Testis (tissue), 2 donors: Measurements from ENCODE around the gene IL23R.

Source experiments
- CTCF ChIP-seq, 3 experiments: fragments of 450-650 bp in 2 of 3; fragments of 200-600 bp in 1 of 3; sonication (generic) in 1 of 3; IDR thresholded peaks; one replicate each; pipeline ENCODE4 v1.5.1; 2016 to 2019; ENCODE audit warnings: antibody characterized with exemption in 3 of 3, mild to moderate bottlenecking in 2 of 3, moderate library complexity in 1 of 3
- POLR2A ChIP-seq: fragments of 450-650 bp; IDR thresholded peaks from one replicate; pipeline ENCODE4 v1.6.1; 2017; ENCODE audit warnings: antibody characterized with exemption, mild to moderate bottlenecking, moderate library complexity

GRCh38 chr1:67290236-67290635 lies 124.0 kb downstream of the IL23R start:
- TF ChIP-seq CTCF (IDR thresholded peaks at IDR 0.05) (no peak), POLR2A (no peak)
